GM18909 (cell line): ENCODE measurements around the gene SPATA31E1.
"Not testable (repeated sequence)": the region's sequence is repeated elsewhere in the genome, so short reads cannot be mapped to it uniquely, and the experiment has no call there.

Source experiments
- ATAC-seq: cut with Tn5 transposase; IDR thresholded peaks from one replicate; pipeline ENCODE4 v1.9.1; 2021; ENCODE audit warnings: mild to moderate bottlenecking; ENCODE audit not compliant: unreplicated experiment, poor library complexity

SPATA31E1 gene

DNA sequence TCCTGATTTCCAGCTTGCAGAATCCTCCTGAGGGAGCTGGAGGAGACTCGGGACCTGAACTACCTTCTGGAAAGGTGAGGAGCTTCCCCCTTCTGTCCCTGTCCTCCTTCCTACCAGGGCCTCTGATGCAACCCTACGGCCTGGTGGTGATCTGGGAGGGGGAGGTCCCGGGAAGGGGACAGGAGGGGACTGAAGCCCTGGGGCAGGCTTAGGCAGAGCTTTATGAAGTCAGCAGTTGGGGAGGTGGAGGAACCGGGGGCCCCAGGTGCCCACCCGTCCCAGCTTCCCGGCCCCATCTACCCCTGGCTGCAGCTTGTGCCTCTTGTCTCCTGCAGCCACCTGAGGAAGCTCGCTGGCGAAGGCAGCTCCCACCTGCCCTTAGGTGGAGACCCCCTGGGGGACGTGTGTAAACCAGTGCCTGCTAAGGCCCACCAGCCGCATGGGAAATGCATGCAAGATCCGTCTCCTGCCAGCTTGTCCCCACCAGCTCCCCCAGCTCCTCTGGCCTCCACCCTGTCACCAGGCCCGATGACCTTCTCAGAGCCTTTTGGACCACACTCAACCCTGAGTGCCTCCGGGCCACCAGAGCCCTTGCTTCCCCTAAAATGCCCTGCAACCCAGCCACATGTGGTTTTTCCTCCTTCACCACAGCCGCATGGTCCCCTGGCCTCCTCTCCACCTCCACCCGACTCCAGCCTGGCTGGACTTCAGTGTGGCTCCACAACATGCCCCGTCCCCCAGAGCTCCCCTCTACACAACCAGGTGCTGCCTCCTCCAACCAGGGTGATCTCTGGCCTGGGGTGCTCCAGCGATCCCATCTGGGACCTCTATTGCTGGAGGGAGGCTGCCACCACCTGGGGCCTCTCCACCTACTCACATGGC, 2.1 kb downstream of the SPATA31E1 start:
- no peak for ATAC-seq

- ATAC-seq, result no peak
These were observed 3.0 kb downstream of the SPATA31E1 start for GRCh38 chr9:87885484-87886189.

DNA sequence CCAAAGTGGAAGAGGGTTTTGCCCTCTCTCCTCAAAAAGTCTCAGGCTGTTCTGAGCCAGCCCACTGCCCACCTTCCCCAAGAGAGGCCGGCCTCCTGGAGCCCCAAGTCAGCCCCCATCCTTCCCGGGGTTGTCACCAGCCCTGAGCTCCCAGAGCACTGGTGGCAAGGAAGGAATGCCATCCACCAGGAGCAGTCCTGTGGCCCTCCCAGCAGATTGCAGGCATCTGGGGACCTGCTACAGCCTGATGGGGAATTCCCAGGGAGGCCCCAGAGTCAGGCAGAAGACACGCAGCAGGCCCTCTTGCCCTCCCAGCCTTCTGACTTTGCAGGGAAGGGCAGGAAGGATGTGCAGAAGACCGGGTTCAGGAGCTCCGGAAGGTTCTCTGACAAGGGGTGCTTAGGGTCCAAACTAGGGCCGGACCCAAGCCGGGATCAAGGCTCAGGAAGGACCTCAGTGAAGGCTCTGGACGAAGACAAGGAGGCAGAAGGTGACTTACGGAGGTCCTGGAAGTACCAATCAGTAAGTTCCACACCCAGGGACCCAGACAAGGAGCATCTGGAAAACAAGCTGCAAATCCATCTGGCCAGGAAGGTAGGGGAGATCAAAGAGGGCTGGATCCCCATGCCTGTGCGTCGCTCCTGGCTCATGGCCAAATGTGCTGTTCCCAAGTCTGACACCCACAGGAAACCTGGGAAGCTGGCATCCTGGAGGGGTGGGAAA, 3.7 kb downstream of the SPATA31E1 start:
- no peak for ATAC-seq

- no peak for ATAC-seq
These were observed 4.3 kb downstream of the SPATA31E1 start for GRCh38 chr9:87886933-87887505.

DNA sequence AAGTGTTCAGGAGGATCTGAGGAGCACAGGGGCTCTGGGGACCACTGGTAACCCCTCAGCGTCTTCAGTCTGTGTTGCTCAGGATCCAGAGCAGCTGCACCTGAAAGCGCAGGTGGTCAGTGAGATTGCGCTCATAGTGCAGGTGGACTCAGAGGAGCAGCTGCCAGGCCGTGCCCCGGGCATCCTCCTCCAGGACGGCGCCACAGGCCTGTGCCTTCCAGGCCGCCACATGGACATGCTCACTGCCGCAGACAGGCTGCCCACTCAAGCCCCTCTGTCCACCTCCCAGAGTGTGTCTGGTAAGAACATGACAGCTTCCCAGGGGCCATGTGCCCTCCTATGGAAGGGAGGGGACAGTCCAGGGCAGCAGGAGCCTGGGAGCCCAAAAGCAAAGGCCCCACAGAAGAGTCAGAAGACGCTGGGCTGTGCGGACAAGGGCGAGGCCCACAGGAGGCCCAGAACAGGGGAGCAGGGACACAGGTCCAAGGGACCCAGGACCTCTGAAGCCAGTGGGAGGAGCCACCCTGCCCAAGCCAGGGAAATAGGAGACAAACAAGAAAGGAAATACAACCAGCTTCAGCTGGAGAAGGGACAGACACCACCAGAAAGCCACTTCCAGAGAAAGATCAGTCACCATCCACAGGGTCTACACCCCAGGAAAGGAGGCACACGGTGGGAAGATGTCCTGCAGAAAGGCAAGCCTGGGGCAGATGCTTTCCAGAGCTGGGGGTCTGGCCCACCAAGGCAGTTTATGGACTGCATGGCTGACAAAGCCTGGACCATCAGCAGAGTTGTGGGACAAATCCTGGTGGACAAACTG, 5.2 kb downstream of the SPATA31E1 start:
- no peak for ATAC-seq

GRCh38 chr9:87888501-87888900, 5.8 kb downstream of the SPATA31E1 start:
- no peak for ATAC-seq

- no peak for ATAC-seq
These were observed 6.6 kb downstream of the SPATA31E1 start for GRCh38 chr9:87889065-87889881.

DNA sequence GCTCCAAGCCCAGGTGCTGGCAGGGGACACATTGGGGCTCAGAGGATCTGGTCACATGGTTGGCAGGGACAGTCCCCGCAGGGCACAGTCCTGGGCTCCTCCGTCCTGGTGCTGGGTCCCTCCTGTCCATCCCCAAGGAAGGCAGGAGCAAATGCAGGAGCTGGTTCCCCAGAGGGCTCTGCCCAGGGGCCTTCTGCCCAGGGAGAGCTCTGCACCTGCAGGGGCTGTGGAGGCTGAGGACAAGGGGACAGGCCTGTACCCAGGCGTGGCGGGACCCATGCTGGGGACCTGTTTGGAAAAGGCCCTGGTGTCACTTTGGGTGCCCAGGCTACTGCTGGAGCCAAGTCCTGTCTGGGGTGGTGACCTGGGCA, 7.2 kb downstream of the SPATA31E1 start:
- no peak for ATAC-seq

DNA sequence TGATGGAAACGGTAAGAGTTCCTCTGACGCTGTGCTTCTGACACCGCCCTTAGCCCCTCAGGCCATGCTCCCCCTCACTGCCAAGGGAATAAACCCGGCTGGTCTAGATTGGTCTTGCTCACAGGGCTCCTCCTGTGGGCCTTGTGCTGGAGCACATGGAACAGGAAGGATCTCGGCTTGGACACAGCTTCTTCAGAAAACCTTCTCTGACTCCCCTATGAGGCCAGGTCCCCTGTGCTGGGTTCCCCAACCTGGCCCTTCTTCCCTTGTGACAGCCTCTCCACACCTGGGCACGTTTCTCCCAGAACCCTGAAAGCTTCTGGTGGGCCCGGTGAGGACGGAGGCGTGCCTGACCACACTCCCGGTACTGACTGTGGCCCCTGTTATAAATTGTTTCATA, 8.2 kb downstream of the SPATA31E1 start:
- ATAC-seq, result no peak

GRCh38 chr9:87891754-87892153, 9.1 kb downstream of the SPATA31E1 start:
- ATAC-seq, result no peak

DNA sequence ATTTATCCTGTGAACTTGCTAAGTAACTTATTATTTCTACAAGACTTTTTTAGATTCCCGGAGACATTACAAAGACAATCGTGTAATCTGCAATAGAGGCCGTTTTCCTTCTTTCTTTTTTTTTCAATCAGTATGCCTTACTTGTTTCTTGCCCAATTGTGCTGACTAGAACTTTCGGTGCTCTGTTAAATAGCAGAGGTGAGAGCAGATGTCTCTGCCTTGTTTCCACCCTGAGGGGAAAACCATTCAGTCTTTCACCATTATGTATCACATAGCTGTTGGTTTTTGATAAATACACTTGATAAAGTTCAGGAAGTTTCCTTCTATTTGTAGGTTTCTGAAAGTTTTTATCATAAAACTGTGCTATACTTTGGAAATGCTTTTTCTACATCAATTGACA, 10.3 kb downstream of the SPATA31E1 start:
- no peak for ATAC-seq

DNA sequence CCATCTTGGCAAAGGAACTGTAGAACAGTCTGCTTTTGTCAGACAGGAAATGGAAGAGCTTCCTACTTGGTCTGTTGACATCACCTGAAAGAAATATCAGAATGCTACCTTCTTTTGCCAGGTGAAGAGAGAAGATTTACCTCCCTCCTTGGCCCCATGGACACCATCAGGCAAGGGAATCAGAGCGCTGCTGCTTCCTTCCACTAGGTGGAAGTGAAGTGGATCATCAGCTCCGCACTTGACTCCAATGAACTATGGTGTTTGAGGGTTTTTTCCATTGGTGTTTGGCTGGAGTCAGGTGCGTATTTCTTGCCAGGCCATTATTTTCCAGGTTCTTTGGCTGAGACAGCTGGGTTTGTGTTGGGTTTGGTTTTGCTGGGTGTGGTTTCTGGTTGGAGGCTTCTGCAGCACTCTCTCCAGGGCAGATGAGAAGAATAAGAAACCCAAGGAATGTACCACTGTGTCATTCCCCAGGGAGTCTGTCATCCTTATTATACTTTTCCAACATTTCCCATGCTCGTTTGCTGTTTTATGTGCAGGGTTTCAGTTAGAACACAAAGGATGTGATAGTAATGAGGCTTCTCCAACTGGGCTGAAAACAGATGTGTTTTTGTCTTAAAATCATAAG, 12.4 kb downstream of the SPATA31E1 start:
- ATAC-seq, result no peak

DNA sequence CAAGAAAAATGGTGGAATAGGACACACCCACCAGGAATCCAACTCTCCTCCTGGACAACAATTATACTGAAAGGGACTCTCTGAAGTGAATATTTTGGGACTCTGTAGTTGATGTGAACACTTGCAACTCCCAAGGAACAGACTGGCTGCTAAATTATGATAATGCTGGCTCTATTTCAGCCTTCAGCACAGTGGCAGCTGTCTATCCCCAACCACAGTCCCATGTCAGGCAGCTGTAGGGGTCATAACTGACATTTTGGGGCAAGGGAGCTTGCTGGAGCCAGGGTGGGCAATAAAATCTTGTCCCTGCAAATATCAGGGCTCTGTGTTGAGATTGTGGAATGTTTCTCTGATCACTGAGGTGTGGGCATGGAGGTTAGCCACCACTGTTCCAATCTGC, 14.2 kb downstream of the SPATA31E1 start:
- ATAC-seq, result no peak

- no peak for ATAC-seq
These were observed 15.5 kb downstream of the SPATA31E1 start for GRCh38 chr9:87898151-87898550.

DNA sequence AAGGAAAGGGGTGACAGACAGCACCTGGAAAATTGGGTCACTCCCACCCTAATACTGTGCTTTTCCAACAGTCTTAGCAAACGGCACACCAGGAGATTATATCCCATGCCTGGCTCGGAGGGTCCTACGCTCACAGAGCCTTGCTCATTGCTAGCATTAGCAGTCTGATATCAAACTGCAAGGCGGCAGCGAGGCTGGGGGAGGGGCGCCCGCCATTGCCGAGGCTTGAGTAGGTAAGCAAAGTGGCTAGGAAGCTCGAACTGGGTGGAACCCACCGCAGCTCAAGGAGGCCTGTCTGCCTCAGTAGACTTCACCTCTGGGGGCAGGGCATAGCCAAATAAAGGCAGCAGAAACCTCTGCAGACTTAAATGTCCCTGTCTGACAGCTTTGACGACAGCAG, 19.7 kb downstream of the SPATA31E1 start:
- ATAC-seq, result not testable (repeated sequence)

- ATAC-seq, result no peak
These were observed 26.8 kb downstream of the SPATA31E1 start for GRCh38 chr9:87909310-87910041.

- ATAC-seq, result no peak
These were observed 28.1 kb downstream of the SPATA31E1 start for GRCh38 chr9:87910821-87911220.

GRCh38 chr9:87917662-87918061, 35.0 kb downstream of the SPATA31E1 start, which contains the start of gene SPATA31C1:
TSS of gene SPATA31C1 (plus strand) at chr9:87917962.
- ATAC-seq, result not testable (repeated sequence)
